IPS DF 6.9 (cell line): ENCODE results near the gene DPH1.
A peak's percentile ranks its signal among the peaks of the same experiment; 100 is the strongest.

Experiments
- DNase-seq: peaks from one replicate; pipeline ENCODE4 v3.0.0-alpha.2; 2013; ENCODE audit warnings: low read depth, low spot score
- H3K27ac ChIP-seq: one replicate; pipeline ENCODE4 v1.5.1; 2013; ENCODE audit warnings: low read length, control low read depth
- H3K27me3 ChIP-seq: 2 replicates; pipeline ENCODE4 v1.6.1; 2013; ENCODE audit warnings: mild to moderate bottlenecking, low read length; ENCODE audit not compliant: control insufficient read depth, insufficient read depth
- H3K36me3 ChIP-seq: 2 replicates; pipeline ENCODE4 v1.6.1; 2013; ENCODE audit warnings: low read length; ENCODE audit not compliant: control insufficient read depth, insufficient read depth
- H3K4me1 ChIP-seq: 2 replicates; pipeline ENCODE4 v1.6.1; 2013; ENCODE audit warnings: low read length; ENCODE audit not compliant: control insufficient read depth, insufficient read depth
- H3K4me3 ChIP-seq: 2 replicates; pipeline ENCODE4 v1.5.1; 2013; ENCODE audit warnings: mild to moderate bottlenecking, low read length
- H3K9me3 ChIP-seq: 2 replicates; pipeline ENCODE4 v1.6.1; 2013; ENCODE audit warnings: low read length, inconsistent platforms; ENCODE audit not compliant: control insufficient read depth, insufficient read depth
- WGBS: extraction: QIAGEN DNeasy Blood & Tissue Kit; methylation state at CpG from one replicate; pipeline ENCODE4 v1.1.7; 2013; ENCODE audit warnings: mixed read lengths, missing lambda C conversion rate; ENCODE audit not compliant: insufficient read length, insufficient coverage; 5-methylcytosine and 5-hydroxymethylcytosine counted together

Gene DPH1

GRCh38 chr17:2019723-2020122 is 10.2 kb upstream of the DPH1 start:
- no peak overlapping the region for H3K27ac ChIP-seq
- H3K36me3 ChIP-seq, result no peaks in the 10 kb centered on the region
- no peak for DNase-seq
- no peak overlapping the region for H3K4me3 ChIP-seq
- H3K4me1 ChIP-seq, result peaks cover 5% of the 10 kb centered on the region; the same call in 1 of the 2 replicates
- WGBS, result no CpG with 5 or more reads among the region's 8 CpGs
- peaks cover 31% of the 10 kb centered on the region for H3K27me3 ChIP-seq
- H3K9me3 ChIP-seq, result no peaks in the 10 kb centered on the region

GRCh38 chr17:2020721-2021120 is 9.2 kb upstream of the DPH1 start:
- DNase-seq, result no peak
- H3K36me3 ChIP-seq, result no peaks in the 10 kb centered on the region; the same call in 1 of the 2 replicates
- H3K27me3 ChIP-seq, result peaks cover 41% of the 10 kb centered on the region
- no peak overlapping the region for H3K27ac ChIP-seq
- no peaks in the 10 kb centered on the region for H3K9me3 ChIP-seq
- H3K4me3 ChIP-seq, result no peak overlapping the region
- WGBS, result no CpG with 5 or more reads among the region's 8 CpGs
- peaks cover 5% of the 10 kb centered on the region; the same call in 1 of the 2 replicates for H3K4me1 ChIP-seq

GRCh38 chr17:2022647-2023240 is 7.2 kb upstream of the DPH1 start:
- DNase-seq, result no peak
- H3K4me1 ChIP-seq, result peaks cover 3% of the 10 kb centered on the region
- H3K4me3 ChIP-seq, result no peak overlapping the region
- peaks cover 58% of the 10 kb centered on the region for H3K27me3 ChIP-seq
- no CpG with 5 or more reads among the region's 15 CpGs for WGBS
- H3K36me3 ChIP-seq, result no peaks in the 10 kb centered on the region; the same call in 1 of the 2 replicates
- no peaks in the 10 kb centered on the region for H3K9me3 ChIP-seq
- no peak overlapping the region for H3K27ac ChIP-seq

GRCh38 chr17:2023256-2023655 is 6.7 kb upstream of the DPH1 start:
- Histone ChIP-seq H3K27ac (no peak overlapping the region), H3K9me3 (no peaks in the 10 kb centered on the region), H3K4me1 (peaks cover 3% of the 10 kb centered on the region), H3K36me3 (no peaks in the 10 kb centered on the region; the same call in 1 of the 2 replicates), H3K27me3 (peaks cover 63% of the 10 kb centered on the region), H3K4me3 (no peak overlapping the region)
- DNase-seq, result no peak
- WGBS, result no CpG with 5 or more reads among the region's 16 CpGs

- peaks cover 70% of the 10 kb centered on the region for H3K27me3 ChIP-seq
- no peaks in the 10 kb centered on the region; the same call in 1 of the 2 replicates for H3K36me3 ChIP-seq
- H3K4me3 ChIP-seq, result peak overlapping the region; percentile 29; the same call in 1 of the 2 replicates
- no peaks in the 10 kb centered on the region for H3K9me3 ChIP-seq
- H3K27ac ChIP-seq, result no peak overlapping the region
- H3K4me1 ChIP-seq, result peaks cover 3% of the 10 kb centered on the region
- WGBS, result no CpG with 5 or more reads among the region's 85 CpGs
- DNase-seq, result peak; percentile 77
These were observed 6.0 kb upstream of the DPH1 start for GRCh38 chr17:2023692-2024571.

GRCh38 chr17:2024572-2025219 is 5.3 kb upstream of the DPH1 start:
- Histone ChIP-seq H3K36me3 (no peaks in the 10 kb centered on the region; the same call in 1 of the 2 replicates), H3K27me3 (peaks cover 73% of the 10 kb centered on the region), H3K4me3 (peak overlapping the region; percentile 45), H3K9me3 (no peaks in the 10 kb centered on the region), H3K27ac (no peak overlapping the region), H3K4me1 (peaks cover 5% of the 10 kb centered on the region)
- DNase-seq, result no peak
- no CpG with 5 or more reads among the region's 73 CpGs for WGBS

GRCh38 chr17:2025220-2025621 is 4.7 kb upstream of the DPH1 start, which contains the start of gene RTN4RL1:
RTN4RL1 (minus strand) TSS chr17:2025334; CDS start chr17:2024865, 469 bp downstream.
- Histone ChIP-seq H3K27me3 (peaks cover 72% of the 10 kb centered on the region), H3K4me3 (peak within 1 kb of the TSS; percentile 45), H3K4me1 (peaks cover 5% of the 10 kb centered on the region), H3K9me3 (no peaks in the 10 kb centered on the region), H3K27ac (no peak within 1 kb of the TSS), H3K36me3 (no peaks in the 10 kb centered on the region; the same call in 1 of the 2 replicates)
- no CpG with 5 or more reads among the region's 47 CpGs for WGBS
- DNase-seq, result no peak

- peaks cover 7% of the 10 kb centered on the region for H3K4me1 ChIP-seq
- no peak overlapping the region for H3K27ac ChIP-seq
- H3K4me3 ChIP-seq, result peak overlapping the region; percentile 45; the same call in 1 of the 2 replicates
- peaks cover 70% of the 10 kb centered on the region for H3K27me3 ChIP-seq
- no peaks in the 10 kb centered on the region; the same call in 1 of the 2 replicates for H3K36me3 ChIP-seq
- no peak for DNase-seq
- no CpG with 5 or more reads among the region's 55 CpGs for WGBS
- H3K9me3 ChIP-seq, result no peaks in the 10 kb centered on the region
These were observed 4.2 kb upstream of the DPH1 start for GRCh38 chr17:2025622-2026309.

- no peak overlapping the region for H3K4me3 ChIP-seq
- peaks cover 62% of the 10 kb centered on the region for H3K27me3 ChIP-seq
- WGBS, result no CpG with 5 or more reads among the region's 11 CpGs
- DNase-seq, result no peak
- no peak overlapping the region for H3K27ac ChIP-seq
- no peaks in the 10 kb centered on the region for H3K9me3 ChIP-seq
- no peaks in the 10 kb centered on the region; the same call in 1 of the 2 replicates for H3K36me3 ChIP-seq
- H3K4me1 ChIP-seq, result peaks cover 7% of the 10 kb centered on the region
These were observed 2.3 kb upstream of the DPH1 start for GRCh38 chr17:2027528-2028233.
